Activated T-cell treated with anti-CD3 and anti-CD28 coated beads, Interleukin-2, amount 50 U/mL, for 1 hour (primary cell): ENCODE measurements around the gene FLG2.
"Not testable (repeated sequence)": the region's sequence is repeated elsewhere in the genome, so short reads cannot be mapped to it uniquely, and the experiment has no call there.

Experiments
- DNase-seq: peaks from one replicate; pipeline ENCODE4 v3.0.0-alpha.2; 2020

The FLG2 gene

DNA sequence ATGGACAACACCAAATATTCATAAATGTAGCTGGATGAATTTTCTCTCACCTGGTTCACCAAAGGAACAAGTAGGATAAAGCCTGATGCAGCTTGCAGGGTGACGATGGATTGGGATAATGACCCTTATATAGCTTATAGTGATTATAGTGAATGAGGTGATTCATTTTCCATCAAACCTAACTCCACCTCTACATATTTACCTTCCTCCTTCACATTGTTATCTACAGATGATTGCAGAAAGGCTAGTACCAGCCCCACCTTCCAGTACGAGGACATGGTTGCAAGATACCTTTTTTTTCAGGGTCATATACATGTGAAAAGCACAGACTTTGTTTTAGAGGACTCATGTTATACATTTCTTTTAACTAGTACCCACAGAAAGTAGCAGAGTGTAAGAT lies at the start of gene FLG2:
Gene FLG2 (minus strand): TSS at position 101 of the 400 bp plus-strand sequence. CDS start 1,122 bp downstream, outside the sequence.
- DNase-seq = no peak

- no peak for DNase-seq
Observed at GRCh38 chr1:152408664-152409063, 48.9 kb upstream of the FLG2 start.

GRCh38 chr1:152398812-152399698 lies 39.2 kb upstream of the FLG2 start:
- no peak for DNase-seq

- DNase-seq = no peak
Observed at GRCh38 chr1:152397474-152397873, 37.7 kb upstream of the FLG2 start.

DNA sequence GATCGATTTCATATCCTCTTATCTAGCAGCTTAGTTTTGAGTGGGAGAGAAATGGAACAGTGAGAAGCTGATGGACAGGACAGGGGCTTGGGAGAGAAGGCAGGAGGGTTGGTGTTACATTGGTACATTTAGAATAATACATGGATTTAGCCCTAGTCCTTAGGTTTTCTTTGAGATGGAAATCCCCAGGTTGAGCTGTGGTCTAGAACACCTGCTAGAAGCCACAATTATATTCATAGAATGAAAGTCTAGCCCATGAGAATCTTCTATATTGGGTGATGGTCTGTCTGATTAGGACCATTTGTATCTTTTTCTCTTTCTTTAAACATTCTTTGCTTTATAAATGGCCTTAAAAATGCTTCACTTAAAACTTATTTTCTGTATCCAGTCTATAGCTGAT lies 34.3 kb upstream of the FLG2 start:
- DNase-seq = no peak

DNA sequence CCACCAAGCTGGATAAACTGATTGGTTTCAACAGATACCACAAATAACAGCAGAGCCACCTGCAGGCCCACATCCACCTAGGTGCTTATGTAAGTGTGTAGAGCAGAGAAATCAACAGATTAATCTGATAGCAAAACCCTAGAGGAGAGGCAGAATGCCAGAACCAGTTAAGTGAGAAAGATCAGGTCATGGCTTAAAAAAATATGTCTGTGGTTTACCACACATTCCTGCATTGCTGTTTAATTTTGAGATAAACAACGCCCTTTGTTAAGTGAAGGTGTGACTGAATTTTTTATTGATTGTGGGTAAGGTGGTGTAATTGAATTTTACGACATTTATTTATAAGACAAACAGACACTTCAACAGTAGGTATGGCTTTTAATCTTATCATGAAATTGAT lies 33.1 kb upstream of the FLG2 start:
- no peak for DNase-seq

DNA sequence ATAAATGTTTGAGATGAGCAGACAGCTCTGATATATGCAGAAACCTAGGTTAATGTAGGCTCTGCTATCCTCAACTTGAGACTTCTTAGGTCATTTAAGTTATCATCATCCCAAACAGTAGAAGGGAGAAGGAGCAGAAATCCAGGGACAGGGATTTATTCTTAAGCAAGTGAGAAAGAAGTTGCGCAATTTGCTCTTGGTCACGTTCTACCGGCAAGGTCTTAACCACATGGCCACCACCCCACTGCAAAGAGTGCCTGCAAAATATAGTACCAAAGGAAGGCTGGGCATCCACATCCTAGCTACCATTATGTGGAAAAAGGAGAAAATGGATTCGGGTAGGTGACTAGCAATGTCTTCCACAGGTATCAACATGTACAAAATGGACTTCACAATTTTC lies 29.1 kb upstream of the FLG2 start:
- DNase-seq = no peak

- no peak for DNase-seq
Observed at GRCh38 chr1:152386940-152387339, 27.1 kb upstream of the FLG2 start.

DNA sequence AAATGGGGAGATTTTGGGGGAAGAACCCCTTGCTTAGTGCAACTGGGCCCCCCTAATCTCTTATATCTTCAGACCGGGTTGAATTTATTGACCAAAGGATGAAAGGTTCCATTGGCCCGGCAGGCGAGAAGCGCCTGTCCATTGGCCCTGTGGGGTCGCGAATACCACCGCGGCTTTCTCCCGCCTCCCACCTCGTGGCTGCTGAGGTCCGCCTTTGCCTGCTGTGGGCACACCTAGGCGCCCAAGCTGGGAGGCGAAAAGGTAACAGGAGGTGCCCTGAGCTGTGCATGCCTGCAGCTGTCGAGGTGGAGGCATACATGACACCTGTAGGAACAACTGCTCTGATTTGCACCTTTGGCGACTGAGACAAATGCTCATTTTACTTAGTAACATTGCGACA lies 21.1 kb upstream of the FLG2 start:
- no peak for DNase-seq

GRCh38 chr1:152374451-152374850 lies 14.6 kb upstream of the FLG2 start:
- DNase-seq = no peak

DNA sequence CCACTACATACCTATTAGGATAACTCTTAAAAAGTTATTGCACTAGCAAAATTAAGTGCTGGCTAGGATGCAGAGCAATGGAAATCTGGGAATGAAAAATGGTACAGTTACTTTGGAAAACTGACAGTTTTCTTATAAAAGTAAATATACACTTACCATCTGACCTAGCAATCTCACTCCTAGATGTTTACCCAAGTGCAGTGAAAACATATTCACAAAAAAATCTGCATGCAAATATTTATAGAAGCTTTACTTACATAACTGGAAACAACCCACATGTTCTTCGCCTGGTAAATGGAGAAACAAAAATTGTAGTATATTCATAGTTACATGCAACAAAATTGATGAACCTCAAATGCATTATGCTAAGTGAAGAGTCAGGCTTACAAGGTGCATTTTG lies 12.9 kb upstream of the FLG2 start:
- no peak for DNase-seq

GRCh38 chr1:152367436-152367835 lies 7.6 kb upstream of the FLG2 start:
- no peak for DNase-seq

DNA sequence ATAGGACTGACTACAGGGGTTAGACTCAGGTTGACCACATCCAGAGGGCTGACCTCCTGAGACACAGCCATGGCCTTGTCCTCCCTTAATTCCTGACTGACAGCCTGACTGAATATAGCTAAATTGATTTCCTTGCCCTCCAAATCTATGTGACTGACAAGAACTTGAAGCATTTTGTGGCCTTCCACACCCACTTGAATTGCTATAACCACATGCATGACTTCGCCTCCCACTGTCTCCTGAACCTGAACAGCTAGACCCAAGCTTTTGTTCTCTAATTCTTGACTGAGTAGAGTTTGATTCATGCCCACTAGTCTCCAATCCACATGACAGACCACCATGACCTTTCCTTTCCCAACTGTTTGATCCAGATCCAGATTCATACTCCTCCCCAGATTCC lies 3.1 kb downstream of the FLG2 start:
- DNase-seq = no peak

- no peak for DNase-seq
Observed at GRCh38 chr1:152349611-152350010, 10.2 kb downstream of the FLG2 start.

GRCh38 chr1:152348447-152348846 lies 11.4 kb downstream of the FLG2 start:
- DNase-seq = no peak

GRCh38 chr1:152347116-152347728 lies 12.6 kb downstream of the FLG2 start:
- no peak for DNase-seq

- no peak for DNase-seq
Observed at GRCh38 chr1:152344438-152344837, 15.4 kb downstream of the FLG2 start.

GRCh38 chr1:152343006-152343405 lies 16.8 kb downstream of the FLG2 start:
- DNase-seq = no peak

DNA sequence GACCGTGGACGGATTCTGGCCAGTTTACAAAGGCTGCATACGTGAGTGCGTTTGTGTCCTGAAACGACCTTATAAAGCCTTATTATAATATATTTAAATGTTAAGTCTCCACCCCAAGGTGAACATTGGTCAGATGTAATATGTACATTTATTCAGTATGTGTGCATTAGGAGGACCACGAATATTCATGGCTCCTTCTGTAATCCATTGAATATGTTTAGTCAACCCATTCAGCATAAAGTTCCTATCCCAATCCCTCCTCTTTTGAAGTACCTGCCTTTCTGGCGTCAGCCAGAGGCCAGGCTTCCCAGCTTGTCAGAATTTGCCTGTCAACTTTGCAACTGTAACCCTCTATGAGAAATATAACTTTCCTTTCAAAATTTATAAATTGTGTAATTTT lies 24.4 kb downstream of the FLG2 start:
- no peak for DNase-seq

DNA sequence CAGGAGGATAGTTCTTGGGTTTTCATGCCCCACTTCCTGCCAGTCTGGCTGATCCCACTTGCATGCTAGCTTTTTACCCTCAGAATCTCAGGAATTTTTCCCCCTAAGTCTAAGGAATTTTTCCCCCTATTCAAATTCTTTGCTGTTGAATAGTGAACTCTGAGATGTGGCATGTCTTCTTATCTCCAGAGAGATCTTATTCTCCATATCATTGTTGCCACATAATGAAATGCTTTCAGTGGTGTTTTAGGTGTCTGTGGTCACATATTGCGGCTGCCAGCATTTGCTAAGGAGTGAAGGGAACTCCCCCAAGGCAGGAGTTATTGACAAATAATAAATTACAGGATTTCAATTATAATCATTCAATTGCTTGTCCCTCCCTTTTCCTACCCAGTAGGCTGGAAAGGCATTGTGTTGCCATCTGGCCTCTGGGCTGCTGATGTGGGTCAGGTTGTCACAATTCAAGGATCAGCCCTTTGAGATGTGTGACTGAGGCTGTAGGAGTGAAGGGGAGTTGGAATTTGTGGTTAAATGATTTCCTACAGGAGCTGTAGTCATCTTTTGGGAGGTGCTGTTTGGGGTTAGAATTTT lies 30.9 kb downstream of the FLG2 start:
- no peak for DNase-seq

DNA sequence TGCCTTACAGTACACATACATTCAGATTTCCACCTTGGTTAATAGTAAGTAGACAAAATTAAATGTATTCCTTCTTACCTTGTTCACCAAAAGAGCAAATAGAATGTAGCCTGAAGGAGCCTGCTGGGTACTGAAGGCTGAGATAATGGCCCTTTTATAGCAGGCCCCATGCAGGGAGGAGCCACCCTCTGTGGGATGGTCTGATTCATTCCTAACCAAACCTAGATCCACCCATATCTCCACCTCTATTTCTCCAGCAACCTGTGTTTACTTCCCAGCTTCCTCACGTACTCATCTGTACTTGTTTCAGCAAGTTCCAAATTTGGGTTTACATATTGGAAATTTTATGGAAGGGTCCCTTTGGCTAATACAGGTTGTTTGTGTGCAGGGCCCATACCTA lies 34.7 kb downstream of the FLG2 start, which contains the start of gene FLG:
Gene FLG (minus strand): TSS at position 129 of the 400 bp plus-strand sequence. CDS start 9,783 bp downstream, outside the sequence.
- no peak for DNase-seq

GRCh38 chr1:152313970-152314369 lies 45.8 kb downstream of the FLG2 start:
- no peak for DNase-seq

DNA sequence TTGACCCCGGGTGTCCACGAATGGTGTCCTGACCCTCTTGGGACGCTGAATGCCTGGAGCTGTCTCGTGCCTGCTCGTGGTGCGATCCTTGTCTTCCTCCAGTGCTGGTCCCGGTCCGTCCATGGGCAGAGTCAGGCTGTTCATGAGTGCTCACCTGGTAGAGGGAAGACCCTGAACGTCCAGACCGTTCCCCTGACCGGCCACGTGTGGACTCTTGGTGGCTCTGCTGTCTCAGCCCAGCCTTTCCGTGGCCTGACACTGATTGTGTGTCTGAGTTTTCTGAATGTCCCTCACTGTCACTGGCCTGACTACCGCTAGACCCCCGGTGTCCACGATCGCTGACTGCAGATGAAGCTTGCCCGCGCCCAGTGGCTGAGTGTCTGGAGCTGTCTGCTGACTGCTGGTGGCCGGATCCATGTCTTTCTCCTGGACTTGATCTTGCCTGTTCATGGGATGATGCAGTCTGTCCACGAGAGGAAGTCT lies 46.4 kb downstream of the FLG2 start:
- DNase-seq = no peak

GRCh38 chr1:152312169-152312568 lies 47.6 kb downstream of the FLG2 start:
- DNase-seq = not testable (repeated sequence)
